NCI-H82 (cell line): ENCODE data around the gene URM1.

Experiments
- DNase-seq: peaks from one replicate; lab custom pipeline; 2025; lab: John Stamatoyannopoulos, UW

The URM1 gene

GRCh38 chr9:128429513-128430086 is 58.4 kb downstream of the URM1 start:
- DNase-seq: peak; percentile 88

- no peak for DNase-seq
These were observed 60.0 kb downstream of the URM1 start for GRCh38 chr9:128431207-128431606.

DNA sequence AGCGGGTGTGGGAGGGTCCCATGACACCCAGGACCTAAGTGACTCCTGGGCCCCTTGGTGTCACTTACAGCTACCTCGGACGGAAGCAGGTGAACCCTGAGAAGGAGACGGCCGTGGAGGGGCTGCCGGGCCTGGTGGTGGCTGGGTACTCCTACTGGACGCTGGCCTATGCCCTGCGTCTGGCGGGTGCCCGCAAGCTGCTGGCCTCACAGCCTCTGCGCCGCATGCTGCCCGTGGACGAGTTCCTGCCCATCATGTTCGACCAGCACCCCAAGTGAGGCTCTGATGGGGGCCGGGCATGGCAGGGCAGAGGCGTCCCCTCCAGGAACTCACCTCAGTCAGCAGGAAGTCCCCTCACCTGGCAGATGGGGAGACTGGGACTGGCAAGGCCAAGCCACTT is 63.2 kb downstream of the URM1 start:
- DNase-seq: no peak

DNA sequence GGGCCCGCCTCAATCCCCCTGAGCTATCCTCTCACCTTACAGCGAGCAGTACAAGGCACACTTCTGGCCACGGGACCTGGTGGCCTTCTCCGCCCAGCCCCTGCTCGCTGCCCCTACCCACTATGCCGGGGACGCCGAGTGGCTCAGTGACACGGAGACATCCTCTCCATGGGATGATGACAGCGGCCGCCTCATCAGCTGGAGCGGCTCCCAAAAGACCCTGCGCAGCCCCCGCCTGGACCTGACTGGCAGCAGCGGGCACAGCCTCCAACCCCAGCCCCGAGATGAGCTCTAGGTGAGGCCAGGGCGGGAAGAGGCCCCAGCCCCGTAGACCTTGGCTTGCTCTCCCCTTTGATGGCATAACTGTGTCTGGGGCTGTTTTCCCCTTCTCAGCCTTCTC is 64.4 kb downstream of the URM1 start:
- DNase-seq: no peak

DNA sequence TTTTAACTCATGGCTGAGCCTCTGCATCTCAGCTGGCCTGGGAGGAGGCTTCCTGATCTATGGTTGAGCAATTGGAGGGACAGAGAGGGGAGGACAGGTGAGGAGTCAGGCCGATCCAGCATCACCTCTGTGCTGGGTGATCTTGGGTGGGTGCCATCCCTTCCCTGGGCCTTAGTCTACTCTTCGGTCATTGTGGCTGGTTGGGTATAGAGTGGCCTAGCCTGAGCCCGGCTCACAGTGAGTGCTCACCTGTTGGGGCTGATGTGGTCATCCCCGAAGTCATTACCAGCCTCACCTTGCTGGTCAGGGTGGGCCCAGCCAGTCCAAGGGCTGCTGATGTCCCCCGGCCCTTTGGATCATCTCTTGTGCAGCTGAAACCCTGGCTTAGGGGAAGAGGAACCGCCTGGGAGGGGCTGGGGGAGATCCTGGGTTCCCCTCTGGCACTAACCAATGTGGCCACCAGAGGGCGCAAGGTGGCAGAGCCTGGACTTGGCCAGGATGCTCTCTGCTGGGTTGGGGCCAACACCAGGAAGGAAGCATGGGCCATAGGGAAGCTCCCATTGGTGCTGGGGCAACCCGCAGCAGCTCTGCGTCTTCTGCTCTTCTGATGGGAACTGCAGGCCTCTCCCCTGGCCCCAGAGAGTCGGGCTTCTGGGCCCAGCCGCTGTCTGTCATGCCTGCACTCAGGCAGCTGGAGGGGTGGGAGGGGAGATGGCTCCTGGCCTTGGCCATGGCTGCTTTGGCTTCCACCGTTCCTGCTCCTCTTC is 67.4 kb downstream of the URM1 start:
- peak; percentile 89 for DNase-seq

GRCh38 chr9:128439273-128439672 is 68.1 kb downstream of the URM1 start:
- DNase-seq: no peak
